ENCODE results near the gene MYH3.

MYH3 gene

DNA sequence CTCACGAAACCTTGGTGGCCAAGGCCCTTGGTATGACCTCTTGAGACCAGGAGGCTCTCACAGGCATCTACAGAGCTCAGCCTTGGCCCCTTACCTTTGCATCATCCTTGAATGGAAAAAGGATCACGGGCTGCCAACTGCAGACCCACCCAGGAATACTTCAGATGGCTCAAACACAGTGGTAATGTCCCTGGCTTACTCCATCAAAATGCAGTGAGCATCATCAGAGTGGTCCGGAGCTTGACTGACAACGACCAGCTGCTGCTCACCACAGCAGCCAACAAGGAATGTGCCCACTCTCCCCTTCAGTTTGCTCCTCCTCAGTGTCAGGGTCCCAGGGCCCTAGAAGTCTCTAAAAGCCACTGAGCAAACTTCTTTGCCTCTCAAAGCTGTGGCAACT lies 17.6 kb upstream of the MYH3 start:
- H3K4me3 ChIP-seq (ENCODE audit: low read depth, low read length, poor library complexity, severe bottlenecking): no peak overlapping the region
- H3K79me2 ChIP-seq (ENCODE audit: insufficient read depth, low read length): no peaks in the 10 kb centered on the region
- H4K20me1 ChIP-seq (ENCODE audit: insufficient read depth, low read length): no peaks in the 10 kb centered on the region
- H2AFZ ChIP-seq (ENCODE audit: low read length): no peak overlapping the region
- no peaks in the 10 kb centered on the region for H3K9me2 ChIP-seq (ENCODE audit: low read depth, low read length)
- no peak overlapping the region for H3K4me2 ChIP-seq (ENCODE audit: low read length)
- H3F3A ChIP-seq (ENCODE audit: insufficient read depth, low read length): no peaks in the 10 kb centered on the region
- H3K27ac ChIP-seq (ENCODE audit: low read depth, low read length, poor library complexity, severe bottlenecking): no peak overlapping the region
- H3K9ac ChIP-seq (ENCODE audit: low read length): no peak overlapping the region
- no peaks in the 10 kb centered on the region for H3K4me1 ChIP-seq (ENCODE audit: insufficient read depth, low read length, severe bottlenecking)
- H3K9me3 ChIP-seq (ENCODE audit: low read length): no peaks in the 10 kb centered on the region
- H3K36me3 ChIP-seq (ENCODE audit: insufficient read depth, low read length): peaks cover 32% of the 10 kb centered on the region
- H3K27me3 ChIP-seq (ENCODE audit: insufficient read depth, low read length): no peaks in the 10 kb centered on the region
- TF ChIP-seq EZH2 (IDR thresholded peaks at IDR 0.05; ENCODE audit: borderline replicate concordance, low read length): no peak

DNA sequence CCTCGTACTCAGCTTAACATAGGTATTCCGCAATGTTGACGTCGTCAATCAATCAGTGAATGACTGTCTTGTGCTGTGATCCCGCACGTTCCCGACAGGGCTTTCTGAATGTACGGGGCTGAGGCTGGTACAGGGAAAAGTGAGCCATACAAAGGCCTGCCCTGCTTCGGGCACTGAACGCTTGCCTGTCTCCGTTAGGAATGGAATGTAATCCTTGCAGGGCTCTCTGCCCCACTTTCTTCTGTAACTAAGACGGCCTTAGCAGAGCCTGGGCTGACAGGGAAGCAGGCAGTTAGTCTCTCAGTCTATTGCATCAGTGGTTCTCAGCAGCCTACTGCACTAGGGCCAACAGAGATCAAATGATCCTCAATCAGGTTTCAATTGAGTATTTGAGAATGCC lies 16.2 kb upstream of the MYH3 start:
- Histone ChIP-seq H3K79me2 (ENCODE audit: insufficient read depth, low read length) (no peaks in the 10 kb centered on the region), H3K4me3 (ENCODE audit: low read depth, low read length, poor library complexity, severe bottlenecking) (no peak overlapping the region), H4K20me1 (ENCODE audit: insufficient read depth, low read length) (no peaks in the 10 kb centered on the region), H3K4me1 (ENCODE audit: insufficient read depth, low read length, severe bottlenecking) (no peaks in the 10 kb centered on the region), H3K9ac (ENCODE audit: low read length) (no peak overlapping the region), H3K27ac (ENCODE audit: low read depth, low read length, poor library complexity, severe bottlenecking) (no peak overlapping the region), H3F3A (ENCODE audit: insufficient read depth, low read length) (no peaks in the 10 kb centered on the region), H3K27me3 (ENCODE audit: insufficient read depth, low read length) (no peaks in the 10 kb centered on the region), H3K9me2 (ENCODE audit: low read depth, low read length) (no peaks in the 10 kb centered on the region), H3K9me3 (ENCODE audit: low read length) (no peaks in the 10 kb centered on the region), H2AFZ (ENCODE audit: low read length) (no peak overlapping the region), H3K36me3 (ENCODE audit: insufficient read depth, low read length) (peaks cover 20% of the 10 kb centered on the region), H3K4me2 (ENCODE audit: low read length) (no peak overlapping the region)
- TF ChIP-seq CTCF (IDR thresholded peaks at IDR 0.05; ENCODE audit: low read length) (no peak), EZH2 (IDR thresholded peaks at IDR 0.05; ENCODE audit: borderline replicate concordance, low read length) (no peak)

DNA sequence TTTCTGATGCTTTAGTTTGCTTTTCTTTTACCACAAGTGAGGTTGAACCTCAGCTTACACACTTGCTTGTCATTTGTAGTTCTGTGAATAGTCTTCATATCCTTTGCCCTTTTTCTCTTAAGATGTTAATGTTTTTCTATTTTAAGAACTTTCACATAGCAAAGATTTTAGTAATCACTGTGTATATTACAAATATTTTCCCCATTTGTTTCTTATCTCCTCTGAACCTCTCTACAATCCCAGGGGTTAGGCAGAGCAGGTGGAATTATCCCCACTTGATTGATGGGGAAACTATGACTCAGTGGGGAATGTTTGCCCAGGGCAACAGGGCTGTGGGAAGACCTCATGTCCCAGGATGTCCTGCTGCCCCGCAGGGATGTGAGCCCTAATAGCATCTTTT lies 11.7 kb upstream of the MYH3 start:
- H3K36me3 ChIP-seq (ENCODE audit: insufficient read depth, low read length): no peaks in the 10 kb centered on the region
- H3K9ac ChIP-seq (ENCODE audit: low read length): no peak overlapping the region
- H3K4me3 ChIP-seq (ENCODE audit: low read depth, low read length, poor library complexity, severe bottlenecking): no peak overlapping the region
- TF ChIP-seq CTCF (IDR thresholded peaks at IDR 0.05; ENCODE audit: low read length): no peak
- TF ChIP-seq EZH2 (IDR thresholded peaks at IDR 0.05; ENCODE audit: borderline replicate concordance, low read length): no peak
- no peak overlapping the region for H3K4me2 ChIP-seq (ENCODE audit: low read length)
- no peak overlapping the region for H2AFZ ChIP-seq (ENCODE audit: low read length)
- no peaks in the 10 kb centered on the region for H4K20me1 ChIP-seq (ENCODE audit: insufficient read depth, low read length)
- H3K27me3 ChIP-seq (ENCODE audit: insufficient read depth, low read length): no peaks in the 10 kb centered on the region
- H3K4me1 ChIP-seq (ENCODE audit: insufficient read depth, low read length, severe bottlenecking): no peaks in the 10 kb centered on the region
- no peaks in the 10 kb centered on the region for H3K79me2 ChIP-seq (ENCODE audit: insufficient read depth, low read length)
- H3K9me3 ChIP-seq (ENCODE audit: low read length): no peaks in the 10 kb centered on the region
- H3F3A ChIP-seq (ENCODE audit: insufficient read depth, low read length): no peaks in the 10 kb centered on the region
- no peak overlapping the region for H3K27ac ChIP-seq (ENCODE audit: low read depth, low read length, poor library complexity, severe bottlenecking)
- no peaks in the 10 kb centered on the region for H3K9me2 ChIP-seq (ENCODE audit: low read depth, low read length)

- no peak overlapping the region for H3K4me3 ChIP-seq (ENCODE audit: low read depth, low read length, poor library complexity, severe bottlenecking)
- no peaks in the 10 kb centered on the region for H3K79me2 ChIP-seq (ENCODE audit: insufficient read depth, low read length)
- no peaks in the 10 kb centered on the region for H3K36me3 ChIP-seq (ENCODE audit: insufficient read depth, low read length)
- TF ChIP-seq EZH2 (IDR thresholded peaks at IDR 0.05; ENCODE audit: borderline replicate concordance, low read length) (no peak), CTCF (IDR thresholded peaks at IDR 0.05; ENCODE audit: low read length) (no peak)
- H3K9ac ChIP-seq (ENCODE audit: low read length): no peak overlapping the region
- no peaks in the 10 kb centered on the region for H4K20me1 ChIP-seq (ENCODE audit: insufficient read depth, low read length)
- no peaks in the 10 kb centered on the region for H3F3A ChIP-seq (ENCODE audit: insufficient read depth, low read length)
- no peak overlapping the region for H3K4me2 ChIP-seq (ENCODE audit: low read length)
- H3K27ac ChIP-seq (ENCODE audit: low read depth, low read length, poor library complexity, severe bottlenecking): no peak overlapping the region
- no peaks in the 10 kb centered on the region for H3K9me3 ChIP-seq (ENCODE audit: low read length)
- H3K9me2 ChIP-seq (ENCODE audit: low read depth, low read length): no peaks in the 10 kb centered on the region
- no peaks in the 10 kb centered on the region for H3K4me1 ChIP-seq (ENCODE audit: insufficient read depth, low read length, severe bottlenecking)
- no peaks in the 10 kb centered on the region for H3K27me3 ChIP-seq (ENCODE audit: insufficient read depth, low read length)
- H2AFZ ChIP-seq (ENCODE audit: low read length): no peak overlapping the region
These were observed 9.8 kb upstream of the MYH3 start for GRCh38 chr17:10666906-10667305.

All from OCI-LY1 (cell line).